HEK293 (cell line): ENCODE results near the gene MEGF8.

Experiments used
- CTCF ChIA-PET: fragments of 350-600 bp; formaldehyde crosslinking; extraction: SDS; loops from one replicate; lab custom pipeline; 2021; ENCODE audit warnings: antibody characterized with exemption; lab: Yijun Ruan, JAX
- POLR2A ChIA-PET: fragments of 300-600 bp; formaldehyde crosslinking; extraction: SDS; loops from one replicate; lab custom pipeline; 2020; ENCODE audit warnings: antibody characterized with exemption, inconsistent platforms; lab: Yijun Ruan, JAX
- H3K27ac ChIP-seq: fragments of 200-500 bp; sonication (Bioruptor generic); 2 replicates; pipeline ENCODE4 v1.5.1; 2014; ENCODE audit warnings: low read depth, low read length, control low read depth, inconsistent platforms; ENCODE audit errors: extremely low read depth
- H3K36me3 ChIP-seq, 2 experiments: fragments of 200-500 bp in 1 of 2; sonication (Bioruptor generic) in 1 of 2; 1 replicate in 1 of 2; 2 replicates in 1 of 2; pipeline ENCODE4 v1.5.1; 2014 to 2017; ENCODE audit warnings: inconsistent platforms in 2 of 2, low read length in 2 of 2; ENCODE audit not compliant: control insufficient read depth in 2 of 2, insufficient read depth in 1 of 2
- H3K4me1 ChIP-seq: fragments of 200-500 bp; sonication (Bioruptor generic); 2 replicates; pipeline ENCODE4 v1.5.1; 2014; ENCODE audit warnings: mild to moderate bottlenecking, low read length, inconsistent platforms; ENCODE audit not compliant: control insufficient read depth, insufficient read depth
- H3K4me3 ChIP-seq: 2 replicates; pipeline ENCODE4 v1.5.1; 2011; ENCODE audit warnings: low read depth, mild to moderate bottlenecking, control low read depth, low read length, moderate library complexity
- H3K9me3 ChIP-seq: fragments of 200-500 bp; sonication (Bioruptor generic); 2 replicates; pipeline ENCODE4 v1.5.1; 2014; ENCODE audit warnings: low read depth, low read length, inconsistent platforms; ENCODE audit not compliant: control insufficient read depth, insufficient read depth
- EGR2 ChIP-seq: fragments of 450-650 bp; formaldehyde crosslinking; IDR thresholded peaks from 2 replicates; pipeline ENCODE4 v1.5.1; 2016; ENCODE audit warnings: low read depth, missing biosample characterization, missing genetic modification characterization
- GLI4 ChIP-seq: fragments of 450-650 bp; formaldehyde crosslinking; IDR thresholded peaks from 2 replicates; pipeline ENCODE4 v1.5.1; 2016; ENCODE audit warnings: missing biosample characterization, missing genetic modification characterization
- GLIS1 ChIP-seq: fragments of 450-650 bp; formaldehyde crosslinking; IDR thresholded peaks from 2 replicates; pipeline ENCODE4 v1.5.1; 2016; ENCODE audit warnings: missing biosample characterization, missing genetic modification characterization
- HOXA7 ChIP-seq: sonication (generic); formaldehyde crosslinking; IDR thresholded peaks from 2 replicates; pipeline ENCODE4 v1.8.1; 2022; ENCODE audit warnings: missing genetic modification reagents, borderline replicate concordance
- KLF1 ChIP-seq: fragments of 450-650 bp; formaldehyde crosslinking; IDR thresholded peaks from 2 replicates; pipeline ENCODE4 v1.5.1; 2016; ENCODE audit warnings: missing biosample characterization, missing genetic modification characterization
- KLF10 ChIP-seq: fragments of 450-650 bp; IDR thresholded peaks from 2 replicates; pipeline ENCODE4 v1.5.1; 2018; ENCODE audit warnings: missing biosample characterization, mild to moderate bottlenecking, missing genetic modification characterization
- OSR2 ChIP-seq: fragments of 450-650 bp; formaldehyde crosslinking; IDR thresholded peaks from 2 replicates; pipeline ENCODE4 v1.5.1; 2016; ENCODE audit warnings: missing biosample characterization, missing genetic modification characterization
- PRDM10 ChIP-seq: fragments of 450-650 bp; formaldehyde crosslinking; IDR thresholded peaks from 2 replicates; pipeline ENCODE4 v1.5.1; 2016; ENCODE audit warnings: missing biosample characterization, missing genetic modification characterization
- SCRT2 ChIP-seq: fragments of 450-650 bp; formaldehyde crosslinking; IDR thresholded peaks from 2 replicates; pipeline ENCODE4 v1.5.1; 2016; ENCODE audit warnings: missing biosample characterization, missing genetic modification characterization
- ZFHX2 ChIP-seq: fragments of 450-650 bp; formaldehyde crosslinking; conservative IDR thresholded peaks from 2 replicates; pipeline ENCODE4 v1.5.1; 2016; ENCODE audit warnings: missing biosample characterization, missing genetic modification characterization
- ZFP37 ChIP-seq: fragments of 450-650 bp; formaldehyde crosslinking; IDR thresholded peaks from 2 replicates; pipeline ENCODE4 v1.5.1; 2016; ENCODE audit warnings: missing biosample characterization, missing genetic modification characterization
- ZFP41 ChIP-seq: fragments of 450-650 bp; formaldehyde crosslinking; IDR thresholded peaks from 2 replicates; pipeline ENCODE4 v1.5.1; 2016; ENCODE audit warnings: missing biosample characterization, missing genetic modification characterization, borderline replicate concordance
- ZIC2 ChIP-seq: fragments of 450-650 bp; formaldehyde crosslinking; IDR thresholded peaks from 2 replicates; pipeline ENCODE4 v1.5.1; 2016; ENCODE audit warnings: missing biosample characterization, missing genetic modification characterization
- ZNF132 ChIP-seq: fragments of 450-650 bp; formaldehyde crosslinking; IDR thresholded peaks from 2 replicates; pipeline ENCODE4 v1.5.1; 2017; ENCODE audit warnings: missing biosample characterization, missing genetic modification characterization, borderline replicate concordance
- ZNF138 ChIP-seq: fragments of 450-650 bp; formaldehyde crosslinking; IDR thresholded peaks from 2 replicates; pipeline ENCODE4 v1.5.1; 2016; ENCODE audit warnings: missing biosample characterization, missing genetic modification characterization, borderline replicate concordance
- ZNF16 ChIP-seq: fragments of 450-650 bp; formaldehyde crosslinking; IDR thresholded peaks from 2 replicates; pipeline ENCODE4 v1.5.1; 2016; ENCODE audit warnings: low read depth, missing biosample characterization, missing genetic modification characterization
- ZNF175 ChIP-seq: fragments of 450-650 bp; formaldehyde crosslinking; IDR thresholded peaks from 2 replicates; pipeline ENCODE4 v1.5.1; 2016; ENCODE audit warnings: missing biosample characterization, missing genetic modification characterization
- ZNF19 ChIP-seq: fragments of 450-650 bp; formaldehyde crosslinking; IDR thresholded peaks from 2 replicates; pipeline ENCODE4; 2016; ENCODE audit warnings: missing biosample characterization, missing genetic modification characterization, low read depth
- ZNF266 ChIP-seq: fragments of 450-650 bp; formaldehyde crosslinking; IDR thresholded peaks from 2 replicates; pipeline ENCODE4 v1.5.1; 2016; ENCODE audit warnings: missing biosample characterization, missing genetic modification characterization, low read depth
- ZNF280C ChIP-seq: fragments of 450-650 bp; formaldehyde crosslinking; IDR thresholded peaks from 2 replicates; pipeline ENCODE4 v1.5.1; 2016; ENCODE audit warnings: missing biosample characterization, missing genetic modification characterization
- ZNF324 ChIP-seq: fragments of 450-650 bp; formaldehyde crosslinking; IDR thresholded peaks from 2 replicates; pipeline ENCODE4 v1.5.1; 2016; ENCODE audit warnings: missing biosample characterization, missing genetic modification characterization
- ZNF341 ChIP-seq: fragments of 450-650 bp; formaldehyde crosslinking; IDR thresholded peaks from 2 replicates; pipeline ENCODE4; 2016; ENCODE audit warnings: low read depth, missing biosample characterization, missing genetic modification characterization
- ZNF350 ChIP-seq: fragments of 450-650 bp; formaldehyde crosslinking; IDR thresholded peaks from 2 replicates; pipeline ENCODE4 v1.5.0; 2017; ENCODE audit warnings: missing biosample characterization, mild to moderate bottlenecking, missing genetic modification characterization
- ZNF398 ChIP-seq: fragments of 450-650 bp; formaldehyde crosslinking; IDR thresholded peaks from 2 replicates; pipeline ENCODE4 v1.5.1; 2017; ENCODE audit warnings: missing biosample characterization, missing genetic modification characterization
- ZNF423 ChIP-seq: fragments of 450-650 bp; formaldehyde crosslinking; IDR thresholded peaks from 2 replicates; pipeline ENCODE4 v1.5.1; 2016; ENCODE audit warnings: missing biosample characterization, missing genetic modification characterization
- ZNF544 ChIP-seq: fragments of 450-650 bp; formaldehyde crosslinking; IDR thresholded peaks from 2 replicates; pipeline ENCODE4 v1.5.0; 2017; ENCODE audit warnings: missing biosample characterization, missing genetic modification characterization
- ZNF561 ChIP-seq: fragments of 450-650 bp; IDR thresholded peaks from 2 replicates; pipeline ENCODE4 v1.5.1; 2018; ENCODE audit warnings: missing biosample characterization, missing genetic modification characterization, borderline replicate concordance
- ZNF610 ChIP-seq: fragments of 450-650 bp; formaldehyde crosslinking; IDR thresholded peaks from 2 replicates; pipeline ENCODE4 v1.5.1; 2016; ENCODE audit warnings: missing biosample characterization, missing genetic modification characterization, borderline replicate concordance
- ZNF626 ChIP-seq: fragments of 450-650 bp; sonication (Bioruptor Pico); formaldehyde crosslinking; IDR thresholded peaks from 2 replicates; pipeline ENCODE4 v1.5.1; 2018; ENCODE audit warnings: missing biosample characterization, missing genetic modification characterization, inconsistent platforms
- ZNF660 ChIP-seq: fragments of 450-650 bp; IDR thresholded peaks from 2 replicates; pipeline ENCODE4 v1.5.1; 2018; ENCODE audit warnings: missing biosample characterization, mild to moderate bottlenecking, missing genetic modification characterization
- ZNF837 ChIP-seq: fragments of 450-650 bp; formaldehyde crosslinking; IDR thresholded peaks from 2 replicates; pipeline ENCODE4 v1.5.1; 2016; ENCODE audit warnings: missing biosample characterization, missing genetic modification characterization
- ZSCAN18 ChIP-seq: fragments of 450-650 bp; formaldehyde crosslinking; IDR thresholded peaks from 2 replicates; pipeline ENCODE4 v1.5.1; 2016; ENCODE audit warnings: missing biosample characterization, missing genetic modification characterization

MEGF8 gene

DNA sequence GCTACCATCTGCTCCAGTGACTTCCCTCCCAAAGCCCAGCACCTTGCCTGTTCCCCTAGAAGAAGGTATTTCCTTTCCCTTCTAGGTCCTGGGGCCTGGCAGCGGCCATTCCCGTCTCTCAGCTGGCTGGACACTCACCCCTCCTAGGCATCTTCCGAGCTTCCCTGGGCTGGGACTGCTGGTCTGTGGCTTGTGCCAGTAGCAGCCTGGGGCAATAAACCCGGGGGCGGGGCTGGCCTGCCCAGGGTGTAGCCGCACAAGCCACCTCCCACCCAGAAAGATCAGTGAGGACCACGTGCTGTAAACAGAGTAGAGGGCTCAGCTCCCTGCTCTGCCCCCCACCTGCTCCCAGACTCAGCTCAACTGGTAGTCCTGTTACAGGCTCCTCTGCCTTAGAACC is 86.8 kb downstream of the MEGF8 start (continued):
- TF ChIP-seq ZSCAN18 (tag by site-specific recombination) (no peak), GLIS1 (tag by site-specific recombination) (peak; percentile 49; the same call in 1 of the 2 replicates), ZIC2 (tag by site-specific recombination) (peak; percentile 55), PRDM10 (tag by site-specific recombination) (no peak), KLF1 (tag by site-specific recombination) (peak; percentile 94), ZNF660 (no peak), ZNF544 (tag by site-specific recombination) (no peak), ZNF324 (tag by site-specific recombination) (no peak), ZNF16 (tag by site-specific recombination) (no peak), GLI4 (tag by site-specific recombination) (no peak), ZNF837 (no peak), ZNF266 (no peak), ZNF280C (tag by site-specific recombination) (no peak), ZNF138 (tag by site-specific recombination) (no peak), OSR2 (0 out of 2 replicates have a peak, but pooled peaks have one; percentile 39), HOXA7 (no peak), KLF10 (tag by site-specific recombination) (no peak), ZNF626 (tag by site-specific recombination) (no peak), ZFP37 (tag by site-specific recombination) (no peak), ZNF175 (no peak), ZFHX2 (peak; percentile 73), EGR2 (tag by site-specific recombination) (peak; percentile 46; the same call in 1 of the 2 replicates), ZNF350 (tag by site-specific recombination) (no peak)

GRCh38 chr19:42412661-42413076 is 87.2 kb downstream of the MEGF8 start:
- CTCF ChIA-PET: interaction anchor here (0.6 to 3.3 kb wide), 8 partner anchors 8 to 331 kb away, joined by 3 to 16 read pairs (median 4); no protein-coding TSS in a partner anchor
- POLR2A ChIA-PET: interaction anchor here (1.2 to 2.9 kb wide), 4 partner anchors 9 to 16 kb away, joined by 4 to 16 read pairs (median 6); no protein-coding TSS in a partner anchor
- Histone ChIP-seq H3K4me3 (no peak overlapping the region), H3K36me3 (no peaks in the 10 kb centered on the region; a peak in 1 of 3 replicates), H3K27ac (no peak overlapping the region), H3K4me1 (peaks cover 8% of the 10 kb centered on the region), H3K9me3 (no peaks in the 10 kb centered on the region)
- TF ChIP-seq ZNF423 (no peak), ZNF19 (tag by site-specific recombination) (no peak), ZNF610 (tag by site-specific recombination) (no peak), ZFP41 (tag by site-specific recombination) (no peak), ZNF561 (tag by site-specific recombination) (no peak), SCRT2 (tag by site-specific recombination) (peak; percentile 2; the same call in 1 of the 2 replicates), GLIS1 (tag by site-specific recombination) (0 out of 2 replicates have a peak, but pooled peaks have one; percentile 20), ZNF132 (tag by site-specific recombination) (no peak), KLF1 (tag by site-specific recombination) (no peak), ZNF398 (tag by site-specific recombination) (no peak), ZNF341 (tag by site-specific recombination) (no peak)
